ENCODE measurements around the gene DSG2.

- TF ChIP-seq POLR2AphosphoS5 (IDR thresholded peaks at IDR 0.05; ENCODE audit: low read depth, low read length), result no peak
- no peak for TF ChIP-seq SIN3A (IDR thresholded peaks at IDR 0.05; ENCODE audit: low read depth)
- no peak for TF ChIP-seq EZH2 (IDR thresholded peaks at IDR 0.05)
- TF ChIP-seq, protein P1, sequence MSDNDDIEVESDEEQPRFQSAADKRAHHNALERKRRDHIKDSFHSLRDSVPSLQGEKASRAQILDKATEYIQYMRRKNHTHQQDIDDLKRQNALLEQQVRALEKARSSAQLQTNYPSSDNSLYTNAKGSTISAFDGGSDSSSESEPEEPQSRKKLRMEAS (IDR thresholded peaks at IDR 0.05), result no peak
- no peak for TF ChIP-seq CTCF (IDR thresholded peaks at IDR 0.05 in 2 of 3, conservative IDR thresholded peaks at IDR 0.05 in 1 of 3; ENCODE audit: borderline replicate concordance in 1 of 3, insufficient read depth in 1 of 3, low read depth in 2 of 3, low read length in 2 of 3)
- TF ChIP-seq POLR2A (IDR thresholded peaks at IDR 0.05; ENCODE audit: borderline replicate concordance, extremely low read depth, insufficient read depth, insufficient read length), result no peak
- no peak for TF ChIP-seq ZNF274 (IDR thresholded peaks at IDR 0.05; ENCODE audit: low read depth, low read length)
- TF ChIP-seq FOSL1 (IDR thresholded peaks at IDR 0.05; ENCODE audit: low read depth), result no peak
Observed at GRCh38 chr18:31483396-31483795, 14.6 kb upstream of the DSG2 start.

Data from HCT116 (cell line).